ENCODE measurements around the gene FABP1.

FABP1 gene

DNA sequence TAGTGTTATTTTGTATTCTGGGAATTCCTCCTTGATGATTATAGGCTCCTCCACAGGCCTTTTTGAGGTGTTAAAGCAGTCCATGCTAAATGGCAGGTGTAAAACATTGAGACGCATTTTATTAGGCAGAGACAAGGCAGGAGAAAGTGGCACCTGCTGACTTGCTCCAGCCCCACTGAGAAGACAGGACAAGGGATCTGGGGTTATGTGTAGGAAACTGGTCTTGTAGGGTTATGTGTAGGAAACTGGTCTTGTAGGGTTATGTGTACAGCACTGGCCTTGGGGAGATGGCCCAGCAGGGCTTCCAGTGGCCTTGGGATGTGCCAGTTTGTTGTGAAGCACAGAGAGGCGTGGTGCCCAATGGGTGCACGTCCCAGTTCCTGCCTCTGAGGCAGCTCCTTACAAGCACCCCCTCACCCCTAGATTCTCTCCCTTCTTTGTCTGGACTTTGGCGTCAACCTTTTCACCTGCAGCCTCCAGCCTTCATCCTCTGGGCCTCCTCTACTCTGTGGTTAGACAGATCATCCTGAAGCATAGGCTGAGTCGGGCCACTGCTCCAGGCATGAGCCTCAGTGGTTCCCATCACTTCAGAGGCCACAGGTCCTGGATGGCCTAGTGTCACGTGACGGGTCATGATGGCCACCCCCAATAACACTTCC, 921 bp upstream of the FABP1 start:
- no peak overlapping the region for H3K27ac ChIP-seq
- no peak for DNase-seq
- intact Hi-C loops (cut with DNase I; ENCODE audit: low total_unique reads): no loop called here
- no peaks in the 10 kb centered on the region for H3K9me3 ChIP-seq
- TF ChIP-seq, protein P1, sequence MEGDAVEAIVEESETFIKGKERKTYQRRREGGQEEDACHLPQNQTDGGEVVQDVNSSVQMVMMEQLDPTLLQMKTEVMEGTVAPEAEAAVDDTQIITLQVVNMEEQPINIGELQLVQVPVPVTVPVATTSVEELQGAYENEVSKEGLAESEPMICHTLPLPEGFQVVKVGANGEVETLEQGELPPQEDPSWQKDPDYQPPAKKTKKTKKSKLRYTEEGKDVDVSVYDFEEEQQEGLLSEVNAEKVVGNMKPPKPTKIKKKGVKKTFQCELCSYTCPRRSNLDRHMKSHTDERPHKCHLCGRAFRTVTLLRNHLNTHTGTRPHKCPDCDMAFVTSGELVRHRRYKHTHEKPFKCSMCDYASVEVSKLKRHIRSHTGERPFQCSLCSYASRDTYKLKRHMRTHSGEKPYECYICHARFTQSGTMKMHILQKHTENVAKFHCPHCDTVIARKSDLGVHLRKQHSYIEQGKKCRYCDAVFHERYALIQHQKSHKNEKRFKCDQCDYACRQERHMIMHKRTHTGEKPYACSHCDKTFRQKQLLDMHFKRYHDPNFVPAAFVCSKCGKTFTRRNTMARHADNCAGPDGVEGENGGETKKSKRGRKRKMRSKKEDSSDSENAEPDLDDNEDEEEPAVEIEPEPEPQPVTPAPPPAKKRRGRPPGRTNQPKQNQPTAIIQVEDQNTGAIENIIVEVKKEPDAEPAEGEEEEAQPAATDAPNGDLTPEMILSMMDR (IDR thresholded peaks at IDR 0.05): no peak
- H3K36me3 ChIP-seq: no peaks in the 10 kb centered on the region
- H3K4me1 ChIP-seq: no peaks in the 10 kb centered on the region
- no peak overlapping the region for H3K4me3 ChIP-seq
- H3K27me3 ChIP-seq: peaks cover 0 to 10% of the 10 kb centered on the region in 2 donors

- no peak overlapping the region for H3K27ac ChIP-seq
- intact Hi-C loops (cut with DNase I; ENCODE audit: low total_unique reads): no loop called here
- H3K36me3 ChIP-seq: no peaks in the 10 kb centered on the region
- H3K27me3 ChIP-seq: peaks cover 0 to 11% of the 10 kb centered on the region in 2 donors
- no peak for DNase-seq
- TF ChIP-seq, protein P1 (IDR thresholded peaks at IDR 0.05): no peak
- H3K4me3 ChIP-seq: no peak overlapping the region
- no peaks in the 10 kb centered on the region for H3K4me1 ChIP-seq
- no peaks in the 10 kb centered on the region for H3K9me3 ChIP-seq
Observed at GRCh38 chr2:88127638-88127887, 299 bp downstream of the FABP1 start.

DNA sequence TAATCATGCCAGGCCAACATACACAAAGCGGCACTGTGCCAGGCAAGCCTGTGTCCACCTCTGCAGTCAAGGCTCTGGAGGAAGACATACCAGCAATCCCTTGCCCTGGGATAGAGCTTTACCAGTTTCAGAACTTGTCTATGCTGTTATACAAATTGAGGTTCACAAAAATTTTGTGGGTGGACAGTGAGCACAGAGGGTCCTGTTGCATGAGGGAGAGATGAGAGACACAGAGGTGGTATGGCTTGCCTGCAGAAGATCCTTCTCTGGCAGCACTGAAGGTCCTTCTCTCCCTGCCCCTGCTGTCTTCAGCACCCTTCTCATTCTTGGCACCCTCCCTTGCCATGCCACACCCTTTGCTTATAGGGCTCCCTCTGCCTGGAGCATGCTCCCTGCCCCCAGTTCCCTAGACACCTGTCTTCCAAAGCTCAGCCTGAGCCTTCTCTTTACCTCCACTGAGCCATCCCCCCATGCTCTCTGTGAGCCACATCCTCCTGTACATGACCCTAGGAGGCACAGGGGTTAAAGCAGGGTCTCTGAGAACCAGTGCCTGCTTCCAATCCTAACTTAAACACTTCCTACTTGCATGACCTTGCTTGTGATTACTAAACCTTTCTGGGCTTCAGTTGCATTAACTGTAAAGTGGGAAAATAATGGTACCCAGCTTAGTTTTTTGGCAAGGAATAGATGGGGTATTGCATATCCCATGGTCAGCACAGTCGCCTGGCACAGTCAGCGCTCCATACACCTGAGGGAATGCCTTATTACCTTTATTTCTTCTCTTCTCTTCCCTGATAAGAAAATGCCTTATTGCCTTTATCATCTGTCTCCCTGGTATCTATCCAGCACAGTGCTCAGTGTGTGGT, 857 bp downstream of the FABP1 start:
- intact Hi-C loops (cut with DNase I; ENCODE audit: low total_unique reads): no loop called here
- DNase-seq: no peak
- Histone ChIP-seq H3K36me3 (no peaks in the 10 kb centered on the region), H3K27ac (no peak overlapping the region), H3K27me3 (peaks cover 0 to 11% of the 10 kb centered on the region in 2 donors), H3K4me3 (no peak overlapping the region), H3K9me3 (no peaks in the 10 kb centered on the region), H3K4me1 (no peaks in the 10 kb centered on the region)
- TF ChIP-seq, protein P1 (IDR thresholded peaks at IDR 0.05): no peak

DNA sequence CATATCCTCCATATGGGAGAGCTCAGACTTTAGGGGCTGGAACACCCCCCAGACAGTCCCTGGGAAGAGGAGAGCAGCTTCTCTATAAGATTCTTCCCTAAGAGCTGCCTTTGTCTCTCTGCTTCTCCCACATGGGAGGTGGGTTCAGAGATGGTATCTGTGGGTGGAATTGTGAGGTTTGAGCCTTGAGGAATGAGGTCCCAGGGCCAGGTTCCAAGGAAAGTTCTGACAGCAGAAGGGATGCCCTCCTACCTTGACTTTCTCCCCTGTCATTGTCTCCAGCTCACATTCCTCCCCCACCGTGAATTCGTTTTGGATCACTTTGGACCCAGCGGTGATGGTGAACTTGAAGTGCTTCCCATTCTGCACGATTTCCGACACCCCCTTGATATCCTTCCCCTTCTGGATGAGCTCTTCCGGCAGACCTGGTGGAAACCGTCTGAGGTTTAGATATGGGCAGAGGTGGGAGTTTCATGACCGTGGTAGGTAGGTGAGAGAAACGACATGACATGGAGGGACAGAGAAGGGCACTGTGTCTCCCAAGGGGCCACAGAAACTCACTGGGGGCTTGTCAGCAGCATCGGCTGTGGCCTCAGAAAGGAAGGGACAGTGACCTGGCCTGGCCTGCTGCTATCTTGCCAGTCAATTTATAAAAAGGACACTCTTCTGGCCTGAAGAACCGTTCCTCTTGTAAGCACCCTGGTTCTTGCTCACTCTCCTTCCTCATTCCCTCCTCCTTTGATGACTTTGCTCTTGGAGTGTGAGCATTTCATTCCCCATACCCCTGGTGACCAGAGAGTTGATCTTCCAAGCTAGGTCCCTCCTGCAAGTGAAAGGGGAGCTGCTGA, 1.7 kb downstream of the FABP1 start:
- TF ChIP-seq, protein P1 (IDR thresholded peaks at IDR 0.05): no peak
- intact Hi-C loops (cut with DNase I; ENCODE audit: low total_unique reads): no loop called here
- H3K27ac ChIP-seq: no peak overlapping the region
- H3K27me3 ChIP-seq: peaks cover 0 to 11% of the 10 kb centered on the region in 2 donors
- H3K4me3 ChIP-seq: no peak overlapping the region
- H3K4me1 ChIP-seq: no peaks in the 10 kb centered on the region
- DNase-seq: no peak
- H3K36me3 ChIP-seq: no peaks in the 10 kb centered on the region
- H3K9me3 ChIP-seq: no peaks in the 10 kb centered on the region

GRCh38 chr2:88125344-88125923, 2.4 kb downstream of the FABP1 start:
- DNase-seq: no peak
- Histone ChIP-seq H3K27me3 (peaks cover 0 to 15% of the 10 kb centered on the region in 2 donors), H3K4me1 (no peaks in the 10 kb centered on the region), H3K36me3 (no peaks in the 10 kb centered on the region), H3K27ac (no peak overlapping the region), H3K9me3 (no peaks in the 10 kb centered on the region), H3K4me3 (no peak overlapping the region)
- intact Hi-C loops (cut with DNase I; ENCODE audit: low total_unique reads): no loop called here
- TF ChIP-seq, protein P1 (IDR thresholded peaks at IDR 0.05): no peak
